Activated CD8-positive, alpha-beta memory T cell treated with anti-CD3 and anti-CD28 coated beads for 4 hours (primary cell): ENCODE results near the gene SRRM3.
"Not testable (repeated sequence)": the region's sequence is repeated elsewhere in the genome, so short reads cannot be mapped to it uniquely, and the experiment has no call there.

ENCODE experiments used
- DNase-seq, 2 donors: peaks; one replicate each; pipeline ENCODE4 v3.0.0-alpha.2; 2020; ENCODE audit warnings: low read depth in 2 of 2

The SRRM3 gene

DNA sequence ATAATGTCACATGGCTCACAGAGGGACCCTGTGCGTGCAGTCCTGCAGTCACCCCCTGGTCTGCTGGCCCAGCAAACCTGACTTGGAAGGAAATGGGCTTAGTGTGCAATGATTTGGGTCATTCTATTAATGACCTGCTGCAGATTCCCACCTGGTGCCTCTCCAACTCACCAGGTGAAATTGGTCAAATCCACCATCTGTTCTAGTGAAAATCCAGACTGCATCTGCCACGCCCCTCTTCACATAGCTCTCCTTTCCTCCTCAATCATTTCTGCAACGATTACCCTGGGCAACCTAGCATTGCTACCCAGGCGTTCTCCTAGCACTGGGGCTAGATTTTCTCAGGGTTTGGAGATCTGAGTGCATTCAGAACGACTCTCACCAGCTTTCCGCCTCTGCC, 29.4 kb downstream of the SRRM3 start:
- DNase-seq, result no peak

DNA sequence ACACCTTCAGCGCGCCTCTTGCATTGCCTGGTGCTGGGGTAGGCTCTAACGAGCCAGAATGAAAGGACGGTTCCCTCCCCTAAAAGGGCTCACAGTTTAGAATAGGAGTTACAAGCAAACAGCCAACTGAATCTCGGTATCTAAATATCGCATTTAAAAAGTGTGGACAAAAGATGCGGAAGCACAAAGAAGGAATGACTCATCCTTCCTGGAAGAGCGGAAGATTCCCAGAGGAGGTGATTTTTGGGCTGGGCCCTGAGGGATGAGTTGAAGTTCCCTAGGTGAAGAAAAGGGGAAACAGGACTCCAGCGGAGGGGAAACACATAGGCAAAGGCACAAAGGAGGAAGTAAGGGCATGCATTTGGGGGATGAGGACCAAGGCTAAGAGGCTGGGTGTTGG, 29.9 kb downstream of the SRRM3 start:
- DNase-seq, result no peak

DNA sequence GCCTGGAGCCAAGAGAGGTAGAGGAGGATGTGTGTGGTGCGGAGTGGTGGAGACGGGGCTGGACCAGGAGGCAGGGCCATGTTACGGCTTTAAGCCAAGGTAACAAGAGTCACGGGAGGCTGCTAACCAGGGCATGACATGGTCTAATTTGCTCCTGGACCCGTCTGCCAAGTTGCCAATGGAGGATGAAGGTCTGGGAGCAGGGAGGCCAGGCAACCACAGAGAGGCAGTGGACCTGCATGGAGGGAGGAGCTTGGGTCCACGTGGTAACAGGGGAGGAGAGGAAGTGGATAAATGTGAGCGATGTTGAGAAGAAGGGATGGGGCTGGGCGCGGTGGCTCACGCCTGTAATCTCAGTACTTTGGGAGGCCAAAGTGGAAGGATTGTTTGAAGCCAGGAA, 31.0 kb downstream of the SRRM3 start:
- DNase-seq, result no peak

DNA sequence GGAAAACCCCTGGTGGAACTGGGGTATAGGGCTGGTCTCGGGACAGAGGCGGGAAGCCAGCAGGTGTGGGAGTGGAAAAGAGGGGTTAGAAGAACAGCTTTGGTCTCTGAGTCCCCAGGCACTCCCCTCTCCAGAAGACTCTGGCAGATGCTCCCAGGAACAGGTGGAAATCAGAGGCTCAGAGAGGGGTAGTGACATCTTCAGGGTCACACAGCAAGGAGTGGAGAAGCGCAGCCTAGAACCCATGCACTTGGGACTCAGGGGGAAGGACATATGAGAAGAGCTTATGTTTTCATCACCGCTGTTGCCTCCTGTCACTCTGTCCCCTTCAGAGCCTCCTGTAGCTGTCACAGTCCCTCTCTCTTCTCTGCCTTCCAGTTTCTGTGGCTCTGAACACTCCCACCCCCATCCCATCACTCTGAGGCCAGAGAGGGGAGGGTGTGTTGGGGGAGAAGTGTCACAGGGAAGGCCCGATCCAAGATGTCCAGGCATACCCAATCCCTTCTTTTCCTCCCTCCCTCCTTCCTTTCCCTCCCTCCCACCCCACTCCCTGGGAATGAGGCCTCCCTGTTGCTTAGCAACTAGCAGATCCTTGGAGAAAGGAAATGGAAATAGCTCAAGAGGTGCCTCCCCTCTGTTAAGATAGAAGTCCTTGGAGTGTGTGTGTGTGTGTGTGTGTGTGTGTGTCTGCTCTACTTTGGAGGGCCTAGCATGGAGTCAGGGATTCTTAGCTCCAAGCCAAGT, 32.0 kb downstream of the SRRM3 start:
- DNase-seq, result no peak

DNA sequence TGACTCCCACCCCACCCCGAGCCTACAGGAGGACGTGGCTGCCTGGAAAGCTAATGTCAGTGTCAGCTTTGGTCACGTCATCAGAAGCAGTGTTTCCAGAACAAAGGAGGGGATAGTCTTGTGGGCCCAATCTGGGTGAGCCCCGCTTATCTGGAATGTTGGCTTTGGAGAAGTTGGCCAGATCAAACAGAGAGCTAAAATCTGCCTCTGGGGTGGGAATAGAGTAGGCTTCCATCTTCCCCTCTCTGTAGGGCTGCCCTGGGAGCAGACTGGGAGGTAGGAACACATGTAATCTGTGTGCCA, 32.5 kb downstream of the SRRM3 start:
- no peak for DNase-seq

DNA sequence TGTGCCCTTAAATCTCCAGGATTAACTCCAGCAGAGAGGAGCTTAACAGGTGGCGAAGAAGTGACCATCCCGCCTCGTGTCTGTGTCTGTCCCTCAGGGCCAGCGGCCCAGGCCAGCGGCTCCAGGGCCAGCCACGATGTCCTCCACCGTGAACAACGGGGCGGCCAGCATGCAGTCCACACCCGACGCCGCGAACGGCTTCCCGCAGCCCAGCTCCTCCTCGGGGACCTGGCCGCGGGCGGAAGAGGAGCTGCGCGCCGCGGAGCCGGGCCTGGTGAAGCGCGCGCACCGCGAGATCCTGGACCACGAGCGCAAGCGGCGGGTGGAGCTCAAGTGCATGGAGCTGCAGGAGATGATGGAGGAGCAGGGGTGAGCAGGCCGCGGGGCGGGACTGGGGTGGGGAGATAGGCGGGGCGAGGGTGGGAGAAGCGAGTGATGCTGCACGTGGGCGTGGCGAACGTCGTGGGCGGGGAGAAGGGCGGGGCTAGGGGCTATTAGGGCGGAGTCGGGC, 33.3 kb downstream of the SRRM3 start:
- DNase-seq, result peak; percentile 30 to 42

DNA sequence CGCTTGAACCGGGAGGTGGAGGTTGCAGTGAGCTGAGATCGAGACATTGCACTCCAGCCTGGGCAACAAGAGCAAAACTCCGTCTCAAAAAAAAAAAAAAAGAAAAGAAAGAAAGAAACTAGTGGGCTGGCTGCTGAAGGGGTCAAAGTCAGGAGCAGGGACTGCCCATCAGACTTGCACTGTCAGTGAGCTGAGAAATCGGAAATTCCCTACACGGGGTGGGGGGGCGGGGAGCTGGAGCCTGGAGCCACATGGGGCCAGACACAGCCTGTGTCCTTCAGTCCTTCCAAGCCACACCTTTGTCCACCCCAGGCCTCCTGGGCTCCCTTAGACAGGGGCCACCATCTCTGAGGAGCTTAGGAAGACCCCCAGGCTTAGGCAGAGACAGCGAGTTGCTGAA, 34.5 kb downstream of the SRRM3 start:
- no peak for DNase-seq

DNA sequence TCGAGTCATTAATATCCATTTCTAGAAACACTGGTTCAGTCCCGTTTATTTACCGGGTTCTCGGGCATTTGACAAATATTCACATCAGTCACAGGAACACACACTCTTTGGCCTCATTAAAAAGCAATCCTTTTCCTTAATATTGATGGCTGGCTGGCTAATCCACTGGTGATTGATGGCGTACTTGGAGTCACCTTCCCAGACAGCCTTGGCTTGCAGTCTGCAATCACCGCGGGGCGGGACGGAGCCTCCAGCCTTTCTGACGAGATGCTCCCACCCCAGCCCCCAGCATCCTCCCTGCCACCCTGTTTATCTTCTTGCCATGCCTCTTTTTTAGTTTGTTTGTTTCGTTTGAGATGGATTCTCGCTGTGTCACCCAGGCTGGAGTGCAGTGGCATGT, 36.6 kb downstream of the SRRM3 start:
- no peak for DNase-seq

DNA sequence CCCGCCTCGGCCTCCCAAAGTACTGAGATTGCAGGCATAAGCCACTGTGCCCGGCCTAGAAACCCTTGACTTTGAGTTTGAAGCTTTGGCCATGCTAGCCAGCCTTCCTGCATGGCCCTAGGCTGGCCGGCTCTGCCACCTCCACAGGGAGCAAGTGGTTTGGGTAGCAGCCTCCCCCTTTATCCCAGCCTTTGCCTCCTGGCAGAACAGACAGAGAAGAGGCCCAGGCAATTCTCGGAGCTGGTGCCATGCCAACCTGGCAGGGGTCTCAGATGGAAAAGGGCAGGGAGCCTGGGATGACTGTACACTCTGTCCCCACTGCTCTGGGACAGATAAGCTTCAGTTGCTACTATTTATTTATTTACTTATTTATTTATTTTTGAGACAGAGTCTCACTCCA, 39.4 kb downstream of the SRRM3 start:
- DNase-seq, result no peak

DNA sequence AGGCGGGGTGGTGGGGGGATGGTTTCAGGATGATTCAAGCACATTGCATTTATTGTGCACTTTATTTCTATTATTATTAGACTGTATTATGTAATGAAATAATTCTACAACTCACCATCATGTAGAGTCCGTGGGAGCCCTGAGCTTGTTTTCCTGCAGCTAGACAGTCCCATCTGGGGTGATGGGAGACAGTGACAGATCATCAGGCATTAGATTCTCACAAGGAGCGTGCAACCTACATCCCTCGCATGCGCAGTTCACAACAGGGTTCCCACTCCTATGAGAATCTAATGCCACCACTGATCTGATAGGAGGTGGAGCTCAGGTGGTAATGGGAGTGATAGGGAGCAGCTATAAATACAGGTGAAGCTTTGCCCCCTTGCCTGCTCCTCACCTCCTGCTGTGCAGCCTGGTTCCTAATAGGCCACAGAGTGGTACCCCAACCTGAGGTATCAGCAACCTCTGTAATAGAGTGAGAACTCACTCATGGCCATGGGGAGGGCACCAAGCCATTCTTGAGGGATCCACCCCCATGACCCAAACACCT, 40.9 kb downstream of the SRRM3 start:
- not testable (repeated sequence) for DNase-seq

DNA sequence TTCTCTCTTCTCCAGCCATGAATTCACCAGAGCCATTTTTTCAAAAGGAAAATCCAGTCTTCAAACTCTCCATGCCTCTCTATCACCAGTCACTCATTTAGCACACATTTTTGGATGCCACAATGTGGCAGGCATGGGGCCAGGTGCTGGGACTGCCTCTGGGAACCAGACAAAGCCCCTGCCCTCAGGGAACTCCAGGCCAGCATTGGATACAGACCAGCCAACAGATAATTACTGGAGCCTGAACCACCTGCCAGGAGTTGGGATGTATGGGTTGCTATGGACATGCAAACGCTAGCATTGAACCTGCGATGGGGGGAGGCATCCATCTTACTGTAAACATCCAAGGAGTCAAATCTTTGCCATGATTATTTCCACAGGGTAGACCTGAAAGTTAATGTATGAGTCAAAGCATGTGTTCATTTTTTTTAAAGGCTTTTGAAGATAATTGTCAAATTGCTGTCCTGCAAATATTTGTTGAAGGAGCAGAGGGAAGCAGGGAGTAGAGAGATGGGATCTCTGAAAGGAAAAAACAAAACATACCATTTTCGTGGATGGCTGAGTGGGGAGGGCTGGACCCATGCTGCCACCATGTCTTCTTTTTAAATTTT, 43.2 kb downstream of the SRRM3 start:
- no peak for DNase-seq

DNA sequence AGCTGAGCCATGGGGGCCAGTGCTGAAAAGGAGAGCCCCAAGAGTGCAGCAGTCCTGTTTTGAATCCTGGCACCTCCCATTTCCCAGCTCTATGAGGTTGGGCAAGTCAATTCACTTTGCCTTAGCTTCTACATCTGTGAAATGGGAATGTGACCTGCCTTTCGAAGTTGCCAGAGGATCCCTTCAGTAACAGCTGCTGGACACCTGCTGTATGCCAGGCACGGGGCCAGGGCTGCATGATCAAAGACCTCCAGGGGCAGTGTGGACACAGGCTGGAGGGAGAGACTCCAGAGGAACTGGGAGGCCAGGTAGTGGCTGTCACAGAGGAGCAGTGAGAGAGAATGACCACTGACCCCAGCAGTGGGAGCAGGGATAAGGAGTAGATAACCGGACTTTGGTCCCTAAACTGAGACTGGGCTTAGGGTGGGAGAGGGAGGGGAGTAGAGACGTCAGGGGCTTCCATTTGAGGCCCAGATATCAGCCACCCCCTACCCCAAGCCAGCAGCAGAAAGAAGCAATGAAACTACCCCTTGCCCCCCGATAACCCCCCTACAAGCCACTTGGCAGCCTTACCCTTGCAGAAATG, 45.2 kb downstream of the SRRM3 start:
- DNase-seq, result no peak

DNA sequence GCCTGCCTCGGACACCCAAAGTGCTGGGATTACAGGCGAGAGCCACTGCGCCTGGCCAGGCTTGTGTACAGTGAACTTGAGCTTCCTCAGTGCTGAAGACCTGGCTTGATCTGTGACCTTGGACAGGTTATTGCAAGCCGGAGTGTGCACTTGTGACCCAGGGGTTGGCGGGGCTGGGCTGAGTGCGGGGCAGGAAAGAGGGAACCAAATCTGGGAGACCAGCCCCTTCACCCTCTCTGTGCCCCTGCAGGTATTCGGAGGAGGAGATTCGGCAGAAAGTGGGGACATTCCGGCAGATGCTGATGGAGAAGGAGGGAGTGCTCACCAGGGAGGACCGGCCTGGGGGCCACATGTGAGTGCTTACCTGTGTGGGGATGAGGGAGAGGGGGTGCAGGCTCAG, 46.2 kb downstream of the SRRM3 start:
- no peak for DNase-seq

DNA sequence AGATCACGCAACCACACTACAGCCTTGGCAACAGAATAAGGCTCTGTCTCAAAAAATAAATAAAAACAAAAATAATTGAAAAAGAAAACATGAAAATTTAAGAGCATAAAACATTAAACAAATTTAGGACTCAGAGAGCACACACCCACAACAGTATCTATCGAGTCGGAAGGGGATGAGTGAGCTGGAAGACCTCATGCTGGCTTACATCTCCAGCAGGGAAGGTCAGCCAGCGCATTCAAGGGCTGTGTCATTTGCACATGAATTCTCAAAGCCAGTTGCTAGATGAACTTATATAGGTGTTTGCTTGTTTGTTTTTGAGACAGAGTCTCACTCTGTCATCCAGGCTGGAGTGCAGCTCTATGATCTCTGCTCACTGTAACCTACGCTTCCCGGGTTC, 50.3 kb downstream of the SRRM3 start:
- DNase-seq, result no peak

DNA sequence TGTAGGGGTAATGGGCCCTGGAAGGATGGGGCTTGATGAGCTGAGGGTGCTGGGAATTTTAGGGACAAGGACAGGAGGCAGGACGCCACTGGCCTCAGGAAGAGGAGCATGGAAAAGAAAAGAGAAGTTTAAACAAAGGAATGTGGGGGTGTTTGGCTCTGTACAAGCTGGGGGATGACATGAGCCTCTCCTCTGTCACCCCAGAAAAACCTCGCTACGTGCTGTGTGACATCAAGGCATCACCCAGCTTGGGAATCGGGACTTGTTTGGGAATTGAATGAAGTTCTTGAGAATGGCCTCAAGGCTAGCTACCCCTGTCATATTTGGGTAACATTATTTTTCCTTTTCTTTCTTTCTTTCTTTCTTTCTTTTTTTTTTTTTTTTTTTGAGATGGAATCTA, 53.1 kb downstream of the SRRM3 start:
- no peak for DNase-seq

DNA sequence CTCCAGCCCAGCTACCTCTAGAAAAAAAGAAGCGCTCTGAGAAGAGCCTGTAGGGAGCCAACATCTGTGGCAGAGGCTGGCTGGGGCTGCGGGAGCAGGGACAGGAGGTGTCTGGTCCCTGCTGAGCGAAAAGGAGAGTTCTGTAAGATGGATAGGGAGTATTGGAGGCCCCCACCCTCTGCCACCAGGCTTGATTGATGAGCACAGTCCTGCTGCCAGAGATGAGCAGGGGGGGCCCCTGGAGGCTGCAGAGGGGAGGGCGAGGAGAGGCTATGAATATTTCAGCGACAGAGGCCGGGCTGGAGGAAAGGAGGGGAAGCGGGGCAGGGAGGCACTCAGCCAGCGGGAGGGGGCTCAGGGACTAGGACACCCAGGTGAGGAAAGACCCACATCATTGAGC, 56.3 kb downstream of the SRRM3 start:
- DNase-seq, result no peak

DNA sequence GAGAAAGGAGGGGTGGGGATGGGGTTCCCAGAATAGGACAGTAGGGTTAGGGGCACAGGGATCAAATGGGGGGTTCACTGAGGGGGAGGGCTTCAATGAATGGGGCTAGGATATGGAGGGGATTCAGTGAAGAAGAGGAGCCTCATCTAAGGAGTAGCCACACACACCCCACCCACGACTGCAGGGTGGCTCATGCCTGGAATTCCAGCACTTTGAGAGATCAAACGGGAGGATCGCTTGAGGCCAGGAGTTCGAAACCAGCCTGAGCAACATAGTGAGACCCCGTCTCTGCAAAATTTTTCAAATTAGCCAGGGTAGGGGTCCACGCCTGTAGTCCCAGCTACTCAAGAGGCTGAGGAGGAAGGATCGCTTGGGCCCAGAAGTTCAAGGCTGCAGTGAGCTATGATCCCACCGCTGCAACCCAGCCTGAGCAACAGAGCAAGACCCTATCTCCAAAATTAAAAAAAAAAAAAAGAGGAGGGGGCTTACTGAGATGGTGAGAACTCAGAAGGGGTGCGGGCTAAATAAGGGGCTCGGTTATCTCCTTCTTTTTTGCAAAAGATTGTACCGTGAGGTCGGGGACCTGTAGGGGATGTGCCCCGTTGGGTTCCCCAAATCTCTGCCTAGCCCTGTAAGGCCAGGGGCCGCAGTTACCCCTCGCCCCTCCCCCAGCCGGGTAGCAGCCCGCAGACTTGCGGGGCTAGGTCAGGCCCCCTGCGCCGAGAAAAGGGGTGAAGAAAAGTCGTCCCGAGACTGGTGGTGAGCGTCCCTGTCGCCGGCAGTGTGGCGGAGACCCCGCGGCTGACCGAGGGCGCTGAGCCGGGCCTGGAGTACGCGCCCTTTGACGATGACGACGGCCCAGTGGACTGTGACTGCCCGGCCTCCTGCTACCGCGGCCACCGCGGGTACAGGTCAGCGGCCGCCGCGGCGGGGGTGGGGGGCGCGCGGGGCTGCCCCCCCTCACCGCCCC, 57.7 kb downstream of the SRRM3 start:
- DNase-seq, result no peak

DNA sequence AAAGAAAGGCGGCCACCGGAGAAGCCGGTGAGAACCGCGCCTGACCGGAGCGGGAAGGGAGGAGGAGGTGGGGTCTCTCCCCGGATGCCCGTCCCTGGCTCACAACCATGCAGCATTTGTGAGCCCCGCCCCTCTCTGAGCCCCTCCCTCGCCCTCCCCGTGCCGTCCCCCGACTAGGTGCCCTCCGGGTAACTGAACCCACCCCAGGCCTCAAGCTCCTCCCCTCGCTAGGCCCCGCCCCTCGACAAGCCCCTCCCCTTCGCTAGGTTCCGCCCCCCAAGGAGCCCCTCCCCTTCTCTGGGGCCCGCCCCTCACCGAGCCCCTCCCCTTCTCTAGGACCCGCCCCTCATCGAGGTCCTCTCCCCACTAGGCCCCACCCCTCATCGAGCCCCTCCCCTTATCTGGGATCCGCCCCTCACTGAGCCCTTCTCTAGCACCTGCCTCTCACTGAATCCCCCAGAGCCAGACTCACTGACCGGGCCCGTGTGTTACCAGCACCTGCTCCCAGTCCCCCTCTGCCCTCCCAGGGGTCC, 58.5 kb downstream of the SRRM3 start:
- DNase-seq, result peak in 1 of 2 donors; percentile 22

DNA sequence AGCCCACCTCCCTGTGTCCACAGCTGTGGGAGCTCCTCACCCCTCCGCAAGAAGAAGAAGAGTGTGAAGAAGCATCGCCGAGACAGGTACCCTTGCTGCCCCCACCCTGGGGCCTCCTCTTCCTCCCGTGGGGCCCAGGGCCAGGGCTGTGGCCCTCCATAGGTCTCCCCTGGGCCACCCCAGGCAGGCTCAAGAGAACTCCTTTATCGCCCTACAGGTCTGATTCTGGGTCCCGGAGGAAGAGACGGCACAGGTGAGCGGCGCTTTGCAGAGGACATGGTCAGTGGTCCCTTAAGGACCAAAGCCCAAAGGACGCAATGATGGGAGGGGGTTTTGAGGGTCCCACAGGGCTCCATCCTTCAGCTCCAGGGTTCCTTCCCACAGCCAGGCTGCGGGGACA, 59.6 kb downstream of the SRRM3 start:
- no peak for DNase-seq

DNA sequence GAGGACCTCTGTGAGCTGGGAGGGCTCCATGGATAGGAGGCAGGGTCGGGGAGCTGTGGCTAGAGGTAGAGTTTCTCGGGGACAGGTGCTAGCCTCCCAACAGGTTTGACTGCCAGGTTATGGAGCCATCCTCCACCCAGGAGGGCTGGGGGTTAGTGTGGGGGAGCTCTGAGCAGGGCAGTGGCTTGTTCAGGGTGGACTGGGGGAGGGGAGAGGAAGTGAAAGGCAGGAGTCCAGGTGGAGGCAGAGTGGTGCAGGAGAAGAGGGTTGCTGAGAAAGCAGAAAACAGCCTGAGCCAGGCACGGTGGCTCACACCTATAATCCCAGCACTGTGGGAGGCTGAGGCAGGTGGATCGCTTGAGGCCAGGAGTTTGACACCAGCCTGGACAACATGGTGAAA, 60.2 kb downstream of the SRRM3 start:
- DNase-seq, result no peak

DNA sequence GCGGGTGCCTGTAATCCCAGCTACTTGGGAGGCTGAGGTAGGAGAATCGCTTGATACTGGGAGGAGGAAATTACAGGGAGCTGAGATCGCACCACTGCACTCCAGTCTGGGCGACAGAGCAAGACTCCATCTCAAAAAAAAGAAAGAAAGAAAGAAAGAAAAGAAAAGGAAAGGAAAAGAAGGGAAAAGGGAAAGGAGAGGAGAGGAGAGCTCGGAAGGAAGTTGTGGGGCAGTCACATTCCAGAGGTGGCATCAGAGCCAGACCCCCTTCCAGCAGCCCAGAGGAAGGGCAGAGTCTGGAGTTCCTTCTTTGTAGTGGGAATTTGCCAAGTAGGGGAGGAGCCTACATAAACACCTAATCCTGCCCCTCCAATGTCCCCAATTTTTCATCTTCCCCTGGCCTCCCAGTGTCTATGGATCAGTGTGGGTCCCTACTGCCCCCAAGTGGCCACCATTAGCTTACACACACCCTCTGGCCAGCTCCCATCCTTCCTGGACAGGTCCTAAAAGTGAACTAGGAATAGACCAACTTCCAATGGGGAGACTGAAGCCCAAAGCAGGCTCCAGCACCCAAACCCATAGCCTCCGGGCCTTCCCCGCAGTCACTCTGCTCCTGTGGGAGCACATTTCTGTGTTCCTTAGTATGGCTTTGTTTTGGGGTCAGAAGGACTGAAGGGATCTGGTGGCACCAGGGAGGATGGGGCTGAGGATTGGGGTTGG, 61.1 kb downstream of the SRRM3 start:
- DNase-seq, result no peak
